Superior temporal gyrus (tissue), 1 donor: ENCODE data around the gene ABCE1.

ENCODE experiments used
- DNase-seq: peaks from one replicate; pipeline ENCODE4 v3.0.0-alpha.2; 2016; ENCODE audit errors: extremely low spot score

The ABCE1 gene

DNA sequence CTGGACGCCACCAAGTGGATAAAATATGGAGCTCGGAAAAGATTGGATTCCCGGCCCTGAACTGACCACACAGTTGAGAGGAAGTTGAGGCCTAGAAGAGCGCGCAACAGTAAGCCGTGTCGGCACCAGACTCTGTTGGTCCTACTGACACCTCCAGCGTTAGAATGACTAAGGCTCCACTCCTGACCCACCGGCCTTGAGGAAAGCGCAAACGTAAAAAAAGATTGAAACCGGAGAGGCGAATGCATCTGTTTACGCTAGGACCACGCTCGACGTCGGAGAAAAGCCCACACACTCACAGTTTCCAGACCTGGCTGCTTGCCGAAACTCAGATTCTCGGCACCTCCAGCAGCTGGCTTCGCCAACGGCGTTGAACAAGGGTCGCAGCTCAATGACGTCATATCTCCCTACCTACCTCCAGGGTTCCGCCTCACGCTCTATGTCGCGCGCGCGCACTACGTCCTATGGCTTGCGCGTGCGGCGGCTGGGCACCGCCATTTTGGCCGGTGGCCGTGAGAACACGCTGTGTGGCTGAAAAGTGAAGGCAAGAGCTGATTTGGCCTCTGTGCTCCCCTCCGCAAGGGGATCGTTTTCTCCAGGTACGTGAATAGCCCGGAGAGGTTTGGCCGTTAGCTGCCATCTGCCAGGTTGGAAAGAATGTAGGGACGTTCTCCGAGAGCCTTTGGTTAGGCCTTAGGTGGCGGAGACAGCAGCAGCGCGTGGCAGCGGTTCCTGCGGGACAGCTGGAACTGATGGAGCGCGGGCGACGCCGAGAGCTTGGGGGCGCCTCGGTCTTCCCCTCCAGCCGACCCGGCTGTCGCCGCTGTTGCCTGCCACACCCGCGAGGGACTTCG is at the start of gene ABCE1, which contains the start of gene ANAPC10:
Gene ABCE1, plus strand, starts transcription at position 491 of the 854 bp plus-strand sequence. CDS start 6,102 bp downstream, outside the sequence.
Gene ANAPC10, minus strand, starts transcription at position 376 of the 854 bp plus-strand sequence. CDS start 2,097 bp downstream, outside the sequence.
- peak; percentile 98 for DNase-seq

DNA sequence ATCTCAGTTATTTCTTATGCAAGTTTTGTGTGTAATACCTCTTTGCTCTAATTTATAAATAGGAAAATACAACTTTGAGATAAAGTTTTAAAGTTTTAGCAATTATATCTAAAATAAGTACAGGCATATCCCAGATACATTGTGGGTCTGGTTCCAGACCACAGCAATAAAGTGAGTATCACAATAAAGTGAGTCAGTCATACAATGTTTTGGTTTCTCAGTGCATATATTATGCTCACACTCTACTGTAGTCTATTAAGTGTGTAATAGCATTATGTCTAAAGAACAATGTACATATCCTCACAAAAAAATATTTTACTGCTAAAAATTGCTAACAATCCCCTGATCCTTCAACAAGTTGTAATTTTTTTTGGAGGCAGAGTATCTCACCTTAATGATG is 49.3 kb upstream of the ABCE1 start:
- DNase-seq: no peak

DNA sequence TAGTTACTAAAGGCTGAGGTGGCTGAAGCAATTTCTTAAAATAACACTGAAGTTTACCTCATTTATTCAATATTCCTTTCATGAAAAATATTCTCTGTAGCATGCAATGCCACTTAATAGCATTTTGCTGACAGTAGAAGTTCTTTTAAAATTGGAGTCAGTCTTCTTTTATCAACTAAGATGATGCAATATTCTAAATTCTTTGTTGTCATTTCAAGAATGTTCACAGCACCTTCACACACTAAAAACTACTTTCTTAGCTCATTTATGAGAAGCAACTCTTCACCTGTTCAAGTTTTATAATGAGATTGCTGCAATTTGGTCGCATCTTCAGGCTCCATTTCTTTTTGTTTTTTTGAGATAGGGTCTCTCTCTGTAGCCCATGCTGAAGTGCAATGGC is 48.9 kb upstream of the ABCE1 start:
- DNase-seq: no peak

- no peak for DNase-seq
These were observed 42.4 kb upstream of the ABCE1 start for GRCh38 chr4:145055533-145056257.

GRCh38 chr4:145056325-145057130 is 41.6 kb upstream of the ABCE1 start:
- no peak for DNase-seq

- DNase-seq: no peak
These were observed 39.9 kb upstream of the ABCE1 start for GRCh38 chr4:145058256-145058655.

DNA sequence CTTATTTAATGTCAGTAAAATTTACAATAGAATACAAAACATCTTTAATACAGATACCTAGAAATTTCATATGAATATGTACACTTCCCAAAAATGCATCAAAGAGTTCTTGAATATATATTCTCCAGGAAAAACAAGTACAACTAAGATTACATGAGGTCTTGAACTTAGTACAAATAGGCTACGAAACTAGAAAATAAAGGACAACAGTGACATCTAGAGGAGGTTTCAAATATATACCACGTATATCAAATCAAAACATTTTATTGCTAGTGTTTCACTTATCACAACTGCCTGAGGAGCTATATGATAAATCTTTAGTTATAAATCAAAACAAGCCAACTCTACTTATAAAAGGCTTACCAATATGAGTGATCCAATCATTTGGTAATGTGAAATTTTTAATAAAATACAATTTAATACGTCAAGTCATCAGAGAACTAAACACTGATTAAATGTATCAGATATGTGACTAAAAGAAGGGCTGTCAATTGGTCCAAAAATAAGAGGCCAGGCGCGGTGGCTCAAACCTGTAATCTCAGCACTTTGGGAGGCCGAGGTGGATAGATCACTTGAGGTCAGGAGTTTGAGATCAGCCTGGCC is 36.7 kb upstream of the ABCE1 start:
- peak; percentile 82 for DNase-seq

DNA sequence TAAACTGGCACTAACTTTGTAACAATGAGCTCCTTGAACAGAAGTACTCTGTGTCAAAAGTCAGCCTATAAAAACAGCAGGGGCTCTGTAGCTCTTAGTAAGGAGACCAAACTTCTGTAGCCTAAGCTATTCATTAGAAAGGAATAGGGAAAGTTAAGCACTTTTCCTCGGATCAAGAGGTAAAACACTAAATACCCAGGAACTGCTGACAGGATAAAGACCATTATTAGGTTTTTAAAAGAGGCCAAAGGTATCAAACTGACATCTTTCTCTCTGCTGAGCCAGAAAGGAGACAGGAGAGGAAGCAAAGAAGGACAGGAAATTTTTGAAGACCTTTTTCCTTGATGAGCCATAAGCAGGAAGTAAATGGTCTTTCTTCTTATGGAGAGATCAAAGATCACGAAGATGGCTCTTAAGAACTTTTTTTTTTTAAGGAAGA is 32.0 kb upstream of the ABCE1 start:
- DNase-seq: no peak

- DNase-seq: no peak
These were observed 28.8 kb upstream of the ABCE1 start for GRCh38 chr4:145069361-145069760.

GRCh38 chr4:145071560-145071959 is 26.6 kb upstream of the ABCE1 start:
- no peak for DNase-seq

GRCh38 chr4:145075742-145076468 is 22.2 kb upstream of the ABCE1 start:
- DNase-seq: no peak

GRCh38 chr4:145076469-145076855 is 21.6 kb upstream of the ABCE1 start:
- DNase-seq: no peak

DNA sequence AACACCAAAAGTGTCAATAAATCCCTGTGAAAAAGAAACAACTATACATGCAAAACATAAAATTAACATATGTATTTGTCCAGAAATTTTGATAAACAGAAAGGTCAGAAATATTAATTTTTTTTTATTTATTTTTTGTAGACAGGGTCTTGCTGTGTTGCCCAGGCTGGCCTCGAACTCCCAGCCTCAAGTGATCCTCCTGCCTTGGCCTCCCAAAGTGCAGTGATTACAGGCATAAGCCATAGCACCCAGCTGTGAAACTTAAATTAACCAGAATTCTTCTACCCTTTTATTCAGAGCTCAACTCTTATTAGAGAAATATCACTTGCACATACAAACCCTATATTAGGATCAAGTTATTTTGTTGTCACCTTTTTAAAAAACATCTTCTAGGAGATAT is 16.4 kb upstream of the ABCE1 start:
- no peak for DNase-seq

- no peak for DNase-seq
These were observed 14.1 kb upstream of the ABCE1 start for GRCh38 chr4:145083891-145084605.

- no peak for DNase-seq
These were observed 7.7 kb upstream of the ABCE1 start for GRCh38 chr4:145090380-145090779.

DNA sequence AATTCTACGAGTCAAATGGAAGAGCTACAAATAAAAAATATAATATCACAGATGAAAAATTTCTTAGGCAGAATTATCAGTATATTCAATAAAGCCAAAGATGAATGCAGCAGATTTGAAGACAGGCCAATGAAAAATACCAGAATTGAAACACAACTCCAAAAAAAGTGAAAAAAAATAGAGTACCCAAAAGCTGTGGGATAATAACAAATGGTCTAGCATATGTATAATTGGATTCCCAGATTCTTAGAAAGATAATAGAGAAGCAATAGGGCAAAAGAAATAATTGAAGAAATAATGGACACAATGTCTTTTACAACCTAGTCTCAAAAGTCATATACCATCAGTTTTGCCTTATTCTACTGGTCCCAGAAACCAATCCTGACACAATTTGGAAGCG is 4.5 kb upstream of the ABCE1 start:
- no peak for DNase-seq

DNA sequence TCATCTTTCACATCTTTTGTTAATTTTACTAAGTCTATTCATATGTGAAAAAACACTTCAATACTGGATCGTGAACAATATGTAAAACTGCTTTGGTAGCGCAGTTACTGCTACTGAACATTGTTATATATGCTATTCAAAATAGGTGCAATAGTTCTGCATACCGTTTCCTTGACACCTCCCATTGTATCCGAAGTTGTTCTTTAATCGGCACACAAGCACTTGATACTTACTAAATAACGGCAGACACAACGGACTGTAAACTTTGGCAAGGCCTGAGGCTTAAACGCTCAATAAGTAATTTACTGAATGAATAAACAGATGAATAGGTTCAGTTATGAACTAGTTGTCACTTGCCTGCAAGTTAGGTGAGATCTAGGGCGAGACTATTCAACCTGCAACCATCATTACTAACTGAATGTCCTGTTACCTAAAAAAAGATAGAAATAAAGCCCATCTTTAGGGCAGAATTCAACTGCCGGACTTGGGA is 735 bp upstream of the ABCE1 start:
- no peak for DNase-seq

- peak; percentile 61 for DNase-seq
These were observed 545 bp downstream of the ABCE1 start for GRCh38 chr4:145098675-145099037.

DNA sequence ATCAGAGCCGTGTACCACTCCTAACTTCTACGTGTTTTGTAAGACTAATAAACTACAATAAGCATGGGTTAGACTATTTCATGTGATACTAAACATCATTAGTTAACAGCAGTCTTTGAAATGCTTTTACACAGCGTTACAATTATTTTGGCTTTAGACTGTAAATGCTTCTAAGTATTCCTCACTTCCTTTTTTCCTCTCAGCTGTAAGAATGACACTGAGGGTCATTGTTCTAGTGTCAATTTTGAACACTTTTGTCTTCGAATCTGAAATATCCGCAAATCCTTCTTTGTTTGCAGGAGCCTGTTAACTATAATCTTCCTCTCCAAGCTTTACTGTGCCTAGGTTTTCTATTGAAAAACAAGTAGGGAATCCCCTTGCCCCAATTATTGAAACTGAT is 1.5 kb downstream of the ABCE1 start:
- peak; percentile 31 for DNase-seq

- DNase-seq: no peak
These were observed 3.0 kb downstream of the ABCE1 start for GRCh38 chr4:145101091-145101490.
